Heart left ventricle (tissue), 16 donors: ENCODE data around the gene RPTOR. TPM values are rescaled to one million over a fixed set of nuclear protein-coding genes. Genes with fewer than 3 reads are reported as not detected.

Experiments used
- ATAC-seq, 4 donors: fragments of 200-7000 bp; cut with Tn5 transposase; one replicate each; pipeline ENCODE4 v1.9.1; 2020 to 2022; ENCODE audit warnings: moderate library complexity in 4 of 4, mild to moderate bottlenecking in 3 of 4, moderate number of reproducible peaks in 1 of 4
- DNase-seq, 5 donors: peaks; one replicate each; pipeline ENCODE4 v3.0.0-alpha.2; 2020
- H3K27ac ChIP-seq, 12 donors: fragments of 200-600 bp; sonication (generic) in 4 of 12; one replicate each; pipeline versions ENCODE4 v1.5.0 to v1.8.0; 2016 to 2022; ENCODE audit warnings: mild to moderate bottlenecking in 2 of 12
- H3K27me3 ChIP-seq, 9 donors: fragments of 200-600 bp; sonication (generic) in 2 of 9; one replicate each; pipeline versions ENCODE4 v1.5.1 to v1.8.0; 2016 to 2022; ENCODE audit warnings: mild to moderate bottlenecking in 3 of 9
- H3K36me3 ChIP-seq, 9 donors: fragments of 200-600 bp; sonication (generic) in 2 of 9; one replicate each; pipeline versions ENCODE4 v1.5.0 to v1.8.0; 2018 to 2022; ENCODE audit warnings: mild to moderate bottlenecking in 2 of 9
- H3K4me1 ChIP-seq, 12 donors: fragments of 200-600 bp; sonication (generic) in 4 of 12; one replicate each; pipeline versions ENCODE4 v1.5.0 to v1.8.0; 2016 to 2022; ENCODE audit warnings: mild to moderate bottlenecking in 3 of 12
- H3K4me3 ChIP-seq, 12 donors: fragments of 200-600 bp; sonication (generic) in 4 of 12; one replicate each; pipeline versions ENCODE4 v1.5.0 to v1.8.0; 2017 to 2022; ENCODE audit warnings: mild to moderate bottlenecking in 9 of 12, moderate library complexity in 4 of 12
- H3K9me3 ChIP-seq, 12 donors: fragments of 200-600 bp; sonication (generic) in 4 of 12; one replicate each; pipeline versions ENCODE4 v1.5.0 to v1.8.0; 2016 to 2022; ENCODE audit warnings: mild to moderate bottlenecking in 1 of 12
- POLR2A ChIP-seq, 2 donors: fragments of 450-650 bp; IDR thresholded peaks; one replicate each; pipeline ENCODE4 v1.6.1; 2017; ENCODE audit warnings: antibody characterized with exemption in 2 of 2, mild to moderate bottlenecking in 2 of 2, moderate library complexity in 2 of 2
- WGBS, 4 donors: extraction: QIAGEN DNeasy Blood & Tissue Kit in 2 of 4; methylation state at CpG; one replicate each; pipeline versions ENCODE4 v1.1.5 to v1.1.7; 2013 to 2018; 5-methylcytosine and 5-hydroxymethylcytosine counted together
- intact Hi-C, 10 donors: fragments of 100-400 bp; cut with DNase I; formaldehyde crosslinking; loops; one replicate each; pipeline versions ENCODE4 v1.11.1 to v1.14.2; 2022
- polyA plus RNA-seq, 2 donors: library from polyadenylated mRNA; stranded (reverse); fragments of 200-250 nt; gene quantifications; one replicate each; pipeline ENCODE4 v1.2.3, GENCODE V29; 2013
- total RNA-seq, 9 donors: library from RNA; depleted of rRNA in 2 of 9; stranded (reverse); fragments of >200 nt in 2 of 9; fragmentation: NEBNext Ultra II Directional in 3 of 9; extraction: Animal tissue kit (Norgen Biotek cat#: 25700) in 3 of 9; gene quantifications; one replicate each; pipeline versions ENCODE4 v1.1.0 to v1.2.4, GENCODE V29; 2016 to 2023
- TF ChIP-seq, protein P1 (sequence below), 12 donors: fragments of 200-600 bp; sonication (generic) in 4 of 12; IDR thresholded peaks; one replicate each; pipeline versions ENCODE4 v1.5.0 to v1.8.0; 2018 to 2022; ENCODE audit warnings: antibody characterized with exemption in 12 of 12, mild to moderate bottlenecking in 5 of 12
- donor health status: ischemic (EF 13 %, LVEDD 7.1; RV severe dilation, severe dysfunction).
- donor health status: healthy with polysubstance abuse.
- donor health status: DM: no; HTN: yes; CAD: no.
- donor health status: DM: no; HTN: no; CAD: no.
- donor health status: ischemic (EF 25% LVEDD 6.9; RV normal size, moderate dysfunction).
- donor health status: ischemic (EF 25% LVEDD 5.7; RV mildly dilated, moderate dysfunction).
- donor health status: healthy.
- donor health status: DM: yes; HTN: yes; CAD: no.
- donor health status: ischemic (EF 35%, LVEDD 5.7; RV mildly dilated, moderate dysfunction).
- donor health status: nonischemic (EF 11% LVEDD 7.7; RV severe dilation, severe dysfunction).
- donor health status: DM: yes; HTN: yes; CAD: no.
- donor health status: PGD.
- donor health status: ischemic (EF 29% LVEDD 5.4; RV normal size, mild dysfunction).
- donor health status: nonischemic (EF 23%, LVEDD 6.1; RV moderate dilation, normal function).

Gene RPTOR
- total and polyA plus RNA-seq, 11 donors, result 14.7 to 31.7 (median 26.0) TPM

DNA sequence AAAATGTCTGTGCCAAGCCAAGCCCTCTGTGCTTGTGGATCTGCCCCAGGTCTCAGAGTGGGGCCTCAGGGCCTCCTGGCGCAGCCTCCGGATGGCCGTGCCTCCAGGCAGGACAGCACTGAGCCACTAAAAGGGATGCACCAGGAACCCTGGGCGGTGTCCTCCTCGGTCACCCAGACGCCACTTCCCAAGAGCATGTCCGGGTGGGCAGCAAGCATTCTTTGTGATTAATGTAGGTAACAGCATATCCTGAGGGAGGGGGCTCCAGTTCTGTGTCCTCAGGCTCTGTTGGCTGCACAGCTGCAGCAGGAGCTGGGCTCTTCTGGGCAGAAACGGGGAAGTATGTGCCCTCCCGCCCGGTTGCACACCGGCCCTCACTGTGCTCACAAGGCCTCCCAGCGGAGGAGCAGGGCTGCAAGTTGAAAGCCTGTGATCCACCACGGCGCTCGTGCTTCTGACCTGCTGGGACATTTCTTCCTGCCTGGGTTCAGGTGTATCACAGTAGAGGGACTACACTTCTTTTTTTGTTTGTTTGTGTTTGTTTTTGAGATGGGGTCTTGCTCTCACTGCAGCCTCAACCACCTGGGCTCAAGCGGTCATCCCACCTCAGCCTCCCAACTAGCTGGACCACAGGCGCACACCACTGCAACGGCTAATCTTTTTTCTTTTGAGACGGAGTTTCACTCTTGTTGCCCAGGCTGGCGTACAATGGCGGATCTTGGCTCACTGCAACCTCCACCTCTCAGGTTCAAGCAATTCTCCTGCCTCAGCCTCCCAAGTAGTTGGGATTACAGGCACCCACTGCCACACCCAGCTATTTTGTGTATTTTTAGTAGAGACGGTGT, 409.1 kb downstream of the RPTOR start:
- no peak for TF ChIP-seq POLR2A (IDR thresholded peaks at IDR 0.05)
- TF ChIP-seq, protein P1, sequence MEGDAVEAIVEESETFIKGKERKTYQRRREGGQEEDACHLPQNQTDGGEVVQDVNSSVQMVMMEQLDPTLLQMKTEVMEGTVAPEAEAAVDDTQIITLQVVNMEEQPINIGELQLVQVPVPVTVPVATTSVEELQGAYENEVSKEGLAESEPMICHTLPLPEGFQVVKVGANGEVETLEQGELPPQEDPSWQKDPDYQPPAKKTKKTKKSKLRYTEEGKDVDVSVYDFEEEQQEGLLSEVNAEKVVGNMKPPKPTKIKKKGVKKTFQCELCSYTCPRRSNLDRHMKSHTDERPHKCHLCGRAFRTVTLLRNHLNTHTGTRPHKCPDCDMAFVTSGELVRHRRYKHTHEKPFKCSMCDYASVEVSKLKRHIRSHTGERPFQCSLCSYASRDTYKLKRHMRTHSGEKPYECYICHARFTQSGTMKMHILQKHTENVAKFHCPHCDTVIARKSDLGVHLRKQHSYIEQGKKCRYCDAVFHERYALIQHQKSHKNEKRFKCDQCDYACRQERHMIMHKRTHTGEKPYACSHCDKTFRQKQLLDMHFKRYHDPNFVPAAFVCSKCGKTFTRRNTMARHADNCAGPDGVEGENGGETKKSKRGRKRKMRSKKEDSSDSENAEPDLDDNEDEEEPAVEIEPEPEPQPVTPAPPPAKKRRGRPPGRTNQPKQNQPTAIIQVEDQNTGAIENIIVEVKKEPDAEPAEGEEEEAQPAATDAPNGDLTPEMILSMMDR (IDR thresholded peaks at IDR 0.05), result no peak
- Histone ChIP-seq H3K9me3 (peaks cover 0 to 4% (median 0%) of the 10 kb centered on the region in 12 donors), H3K27me3 (no peaks in the 10 kb centered on the region), H3K36me3 (peaks cover 0 to 27% (median 14%) of the 10 kb centered on the region in 9 donors), H3K4me3 (no peak overlapping the region), H3K27ac (no peak overlapping the region), H3K4me1 (peaks cover 0 to 12% (median under 1%) of the 10 kb centered on the region in 12 donors)
- peak in 3 of 5 donors; percentile 10 to 37 (median 16) for DNase-seq
- no peak for ATAC-seq
- 95 to 98% (median 97%) methylated on average over 18 to 22 of the region's 22 CpGs for WGBS, 4 donors
- intact Hi-C loops, result no loop called here

DNA sequence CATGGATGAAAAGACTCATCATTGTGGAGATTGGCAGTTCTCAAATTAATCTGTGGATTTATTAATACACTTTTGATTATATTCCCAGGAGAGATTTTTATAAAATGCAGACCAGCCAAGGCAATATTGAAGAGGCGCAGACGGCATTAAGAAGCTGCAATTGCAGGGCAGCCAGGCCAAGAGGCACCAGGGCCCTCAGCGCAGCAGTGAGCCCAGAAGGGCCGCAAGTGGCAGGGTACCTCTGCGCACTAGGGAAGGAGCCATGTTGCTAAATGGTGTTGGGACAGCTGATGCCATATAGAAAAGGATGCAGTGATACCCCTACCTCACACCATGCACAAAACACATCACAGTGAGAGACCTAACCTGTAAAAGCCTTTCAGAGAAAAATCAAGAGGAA, 410.4 kb downstream of the RPTOR start:
- ATAC-seq, result no peak
- intact Hi-C loops, result no loop called here
- Histone ChIP-seq H3K4me3 (no peak overlapping the region), H3K4me1 (peaks cover 0 to 18% (median 13%) of the 10 kb centered on the region in 12 donors), H3K27ac (no peak overlapping the region), H3K9me3 (peaks cover 0 to 4% (median 0%) of the 10 kb centered on the region in 12 donors), H3K27me3 (no peaks in the 10 kb centered on the region), H3K36me3 (peaks cover 0 to 19% (median 8%) of the 10 kb centered on the region in 9 donors)
- TF ChIP-seq, protein P1 (IDR thresholded peaks at IDR 0.05), result no peak
- no peak for TF ChIP-seq POLR2A (IDR thresholded peaks at IDR 0.05)
- peak in 1 of 5 donors; percentile 10 for DNase-seq
- 79 to 98% (median 91%) methylated on average over 5 of the region's 5 CpGs for WGBS, 4 donors

DNA sequence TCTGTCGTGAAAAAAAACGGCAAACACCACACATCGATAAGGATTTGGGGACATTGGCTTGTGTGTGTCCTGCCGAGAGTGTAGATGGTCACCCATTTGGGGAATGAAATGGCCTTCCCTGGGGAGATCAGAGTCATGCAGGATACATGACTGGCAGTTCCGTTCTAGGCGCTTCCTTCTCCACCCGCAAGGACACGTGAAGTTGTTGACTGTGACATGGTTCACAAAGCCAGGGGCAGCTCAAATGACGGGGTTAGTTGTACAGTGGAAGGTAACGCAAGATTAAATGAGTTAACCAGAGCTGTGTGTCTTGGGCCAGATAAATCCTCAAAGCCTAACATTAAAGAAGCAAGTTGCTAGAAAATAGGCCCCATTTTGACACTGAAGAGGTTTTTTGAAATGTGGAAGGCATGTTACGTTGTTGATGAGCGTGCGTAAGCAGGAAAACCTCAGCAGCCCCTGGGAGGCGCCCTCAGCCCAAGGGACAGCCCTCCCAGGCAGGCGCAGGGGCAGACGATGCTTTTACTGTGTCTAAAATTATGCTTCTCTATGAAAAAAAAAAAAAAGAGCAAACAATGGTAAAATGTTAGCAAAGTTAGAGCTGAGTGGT, 411.1 kb downstream of the RPTOR start:
- peak overlapping the region in 1 of 12 donors; percentile 38 for H3K27ac ChIP-seq
- H3K4me3 ChIP-seq, result no peak overlapping the region
- peaks cover 0 to 4% (median 0%) of the 10 kb centered on the region in 12 donors for H3K9me3 ChIP-seq
- DNase-seq (peak in 2 of 5 donors; percentile 16 to 47), ATAC-seq (no peak)
- peaks cover 0 to 17% (median under 1%) of the 10 kb centered on the region in 9 donors for H3K36me3 ChIP-seq
- WGBS, 4 donors, result 88 to 93% (median 89%) methylated on average over 16 of the region's 16 CpGs
- H3K4me1 ChIP-seq, result peaks cover 3 to 24% (median 20%) of the 10 kb centered on the region in 12 donors
- intact Hi-C loops, result no loop called here
- TF ChIP-seq POLR2A (IDR thresholded peaks at IDR 0.05), result no peak
- TF ChIP-seq, protein P1 (IDR thresholded peaks at IDR 0.05), result no peak
- no peaks in the 10 kb centered on the region for H3K27me3 ChIP-seq
